HEK293T (cell line): ENCODE data around the gene FNDC1.

ENCODE experiments used
- BHLHE40 ChIP-seq: fragments of 450-650 bp; IDR thresholded peaks from 2 replicates; pipeline ENCODE4 v1.6.1; 2016; ENCODE audit warnings: mild to moderate bottlenecking, moderate library complexity, borderline replicate concordance
- ELF4 ChIP-seq: fragments of 450-650 bp; IDR thresholded peaks from 2 replicates; pipeline ENCODE4 v1.6.1; 2017; ENCODE audit warnings: antibody characterized with exemption
- FOXA1 ChIP-seq: fragments of 450-650 bp; IDR thresholded peaks from 2 replicates; pipeline ENCODE4 v1.6.1; 2016; ENCODE audit warnings: mild to moderate bottlenecking
- LEF1 ChIP-seq: fragments of 450-650 bp; IDR thresholded peaks from 2 replicates; pipeline ENCODE4 v1.6.1; 2017; ENCODE audit warnings: mild to moderate bottlenecking, borderline replicate concordance
- SUZ12 ChIP-seq: fragments of 450-650 bp; IDR thresholded peaks from 2 replicates; pipeline ENCODE4 v1.6.1; 2016; ENCODE audit warnings: mild to moderate bottlenecking
- TF ChIP-seq, protein P1 (sequence below): fragments of 450-650 bp; IDR thresholded peaks from 2 replicates; pipeline ENCODE4 v1.6.1; 2016

DNA sequence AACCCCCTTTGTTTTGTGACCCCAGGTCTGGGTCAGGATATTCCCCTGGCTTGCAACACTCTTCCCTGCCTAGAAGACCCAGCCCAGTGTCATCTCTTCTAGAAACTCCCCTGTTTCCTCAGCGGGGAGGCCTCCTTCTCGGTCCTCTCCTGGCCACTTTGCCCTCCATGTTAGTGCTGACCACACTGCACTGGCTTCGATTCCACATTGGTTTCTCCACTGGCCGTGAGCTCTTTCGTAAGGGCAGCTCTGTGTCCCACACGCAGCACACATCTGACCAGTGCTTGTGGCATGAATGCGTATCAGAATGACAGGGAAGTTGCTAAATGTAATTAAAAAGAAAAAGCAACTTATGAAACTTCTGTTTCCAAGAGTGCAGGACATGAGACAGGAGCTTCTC is 49.4 kb upstream of the FNDC1 start:
- TF ChIP-seq FOXA1, result no peak
- TF ChIP-seq, protein P1, sequence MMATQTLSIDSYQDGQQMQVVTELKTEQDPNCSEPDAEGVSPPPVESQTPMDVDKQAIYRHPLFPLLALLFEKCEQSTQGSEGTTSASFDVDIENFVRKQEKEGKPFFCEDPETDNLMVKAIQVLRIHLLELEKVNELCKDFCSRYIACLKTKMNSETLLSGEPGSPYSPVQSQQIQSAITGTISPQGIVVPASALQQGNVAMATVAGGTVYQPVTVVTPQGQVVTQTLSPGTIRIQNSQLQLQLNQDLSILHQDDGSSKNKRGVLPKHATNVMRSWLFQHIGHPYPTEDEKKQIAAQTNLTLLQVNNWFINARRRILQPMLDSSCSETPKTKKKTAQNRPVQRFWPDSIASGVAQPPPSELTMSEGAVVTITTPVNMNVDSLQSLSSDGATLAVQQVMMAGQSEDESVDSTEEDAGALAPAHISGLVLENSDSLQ, result no peak
- no peak for TF ChIP-seq BHLHE40
- TF ChIP-seq SUZ12, result no peak
- no peak for TF ChIP-seq LEF1
- TF ChIP-seq ELF4, result no peak
